Retina (tissue), 1 donor: ENCODE results near the gene BRSK2.
"Not testable (repeated sequence)": the region's sequence is repeated elsewhere in the genome, so short reads cannot be mapped to it uniquely, and the experiment has no call there.

ENCODE experiments used
- DNase-seq: peaks from one replicate; pipeline ENCODE4 v3.0.0-alpha.2; 2016

Gene BRSK2

DNA sequence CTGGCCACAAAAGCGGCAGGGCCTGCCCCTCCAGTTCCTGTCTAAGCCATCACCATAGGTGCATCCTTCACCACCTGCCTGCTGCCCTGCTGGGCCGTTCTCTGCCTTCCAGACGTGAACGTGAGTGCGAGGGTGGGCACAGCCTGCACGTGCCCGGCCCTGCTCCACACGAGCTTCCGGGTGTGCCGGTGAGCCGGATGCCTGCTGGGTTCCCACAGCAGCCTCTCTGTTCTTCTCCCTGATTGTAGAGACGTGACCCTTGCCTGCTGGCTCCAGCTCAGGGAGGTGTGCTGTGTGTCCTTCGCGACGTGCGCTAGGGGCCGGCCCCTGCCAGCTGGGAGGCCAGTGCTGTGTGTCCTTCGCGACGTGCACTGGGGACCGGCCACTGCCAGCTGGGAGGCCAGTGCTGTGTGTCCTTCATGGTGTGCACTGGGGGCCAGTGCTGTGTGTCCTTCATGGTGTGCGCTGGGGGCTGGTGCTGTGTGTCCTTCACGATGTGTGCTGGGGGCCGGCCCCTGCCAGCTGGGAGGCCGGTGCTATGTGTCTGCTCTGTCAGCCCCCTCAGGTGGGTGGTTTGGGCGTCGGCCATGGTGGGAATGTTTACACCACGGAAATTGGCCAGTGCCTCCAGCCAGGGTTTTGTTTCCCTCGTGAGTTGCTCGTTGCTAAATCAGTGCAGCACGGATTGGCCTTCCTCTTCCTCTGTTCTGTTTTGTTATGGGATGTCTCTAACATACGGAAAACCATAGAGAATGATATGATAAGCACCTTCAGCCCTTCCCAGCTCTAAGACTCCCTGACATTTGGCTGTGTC lies 35.4 kb upstream of the BRSK2 start:
- no peak for DNase-seq

DNA sequence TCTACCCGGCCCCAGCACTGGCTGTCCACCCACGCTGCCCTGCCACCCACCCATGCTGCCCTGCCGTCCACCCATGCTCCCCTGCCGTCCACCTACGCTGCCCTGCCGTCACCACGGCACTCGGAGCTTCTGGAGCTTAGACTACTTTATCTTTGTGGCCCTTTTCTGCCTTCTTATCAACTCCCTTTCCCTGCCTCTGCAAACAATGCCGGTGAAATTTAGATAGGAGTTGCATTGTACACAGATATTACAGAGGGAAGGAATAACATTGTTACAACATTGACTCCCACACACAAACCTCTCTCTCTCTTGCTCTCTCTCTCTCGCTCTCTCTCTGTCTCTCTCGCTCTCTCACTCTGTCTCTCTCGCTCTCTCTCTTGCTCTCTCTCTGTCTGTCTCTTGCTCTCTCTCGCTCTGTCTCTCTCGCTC lies 33.7 kb upstream of the BRSK2 start:
- no peak for DNase-seq

DNA sequence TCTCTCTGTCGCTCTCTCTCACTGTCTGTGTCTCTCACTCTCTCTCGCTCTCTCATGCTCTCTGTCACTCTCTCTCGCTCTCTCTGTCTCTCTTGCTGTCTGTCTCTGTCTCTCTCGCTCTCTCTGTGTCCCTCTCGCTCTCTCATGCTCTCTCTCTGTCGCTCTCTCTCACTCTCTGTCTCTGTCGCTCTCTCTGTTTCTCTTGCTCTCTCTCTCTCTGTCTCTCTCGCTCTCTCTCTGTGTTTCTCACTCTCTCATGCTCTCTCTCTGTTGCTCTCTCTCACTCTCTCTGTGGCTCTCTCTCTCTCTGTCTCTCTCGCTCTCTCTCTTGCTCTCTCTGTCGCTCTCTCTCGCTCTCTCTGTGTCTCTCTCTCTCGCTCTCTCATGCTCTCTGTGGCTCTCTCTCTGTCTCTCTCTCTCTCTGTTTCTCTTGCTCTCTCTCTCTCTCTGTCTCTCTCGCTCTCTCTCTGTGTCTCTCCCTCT lies 33.2 kb upstream of the BRSK2 start:
- no peak for DNase-seq

DNA sequence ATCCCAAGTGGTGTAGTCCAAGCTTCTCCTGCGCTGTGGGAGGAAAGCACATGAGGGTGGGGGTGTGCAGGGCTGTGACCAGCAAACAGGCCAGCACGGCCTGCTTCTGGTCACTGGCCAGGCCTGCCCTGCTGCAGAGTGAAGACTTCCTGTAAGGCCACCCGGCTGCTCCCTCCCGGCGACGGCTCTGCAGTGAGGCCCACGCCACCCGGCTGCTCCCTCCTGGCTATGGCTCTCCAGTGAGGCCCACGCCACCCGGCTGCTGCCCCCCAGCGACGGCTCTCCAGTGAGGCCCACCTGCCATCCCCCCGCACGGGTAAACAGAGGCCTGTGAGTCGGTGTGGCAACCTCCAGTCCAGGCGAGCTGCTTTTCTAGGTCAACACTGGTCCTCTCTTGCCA lies 31.4 kb upstream of the BRSK2 start:
- no peak for DNase-seq

DNA sequence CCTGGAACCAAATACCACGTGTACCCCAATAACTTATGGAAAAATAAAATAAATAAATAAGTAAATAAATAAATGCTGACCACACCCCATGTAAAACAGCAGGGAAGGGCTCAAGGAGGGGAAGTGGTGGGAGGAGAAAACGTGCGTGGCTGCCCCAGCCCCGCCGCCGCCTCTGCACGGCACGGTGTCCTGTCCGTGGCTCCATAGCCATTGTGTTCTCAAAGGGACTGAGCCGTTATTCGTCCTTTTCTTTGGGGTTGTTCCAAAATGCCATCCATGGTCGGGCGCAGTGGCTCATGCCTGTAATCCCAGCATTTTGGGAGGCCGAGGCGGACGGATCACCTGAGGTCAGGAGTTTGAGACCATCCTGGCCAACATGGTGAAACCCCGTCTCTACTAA lies 30.8 kb upstream of the BRSK2 start:
- DNase-seq = not testable (repeated sequence)

DNA sequence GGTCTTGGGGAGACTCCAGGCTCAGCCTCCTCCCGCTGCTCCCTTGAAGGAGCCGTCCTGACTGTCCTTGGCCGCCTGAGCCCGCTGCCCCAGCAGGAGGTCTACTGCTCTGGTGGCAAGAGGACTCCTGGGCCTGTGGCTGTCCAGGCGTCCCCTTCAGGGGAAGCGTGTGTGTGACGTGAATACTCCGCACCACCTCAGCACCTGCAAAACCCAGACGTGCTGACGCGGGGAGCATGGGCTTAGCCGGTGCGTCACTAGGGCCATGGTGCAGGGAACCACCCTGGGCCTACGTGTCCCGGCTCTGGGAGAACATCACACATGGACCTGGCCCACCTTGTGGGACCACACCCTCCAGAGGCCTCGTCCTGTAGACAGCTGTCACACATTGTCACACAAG lies 30.2 kb upstream of the BRSK2 start:
- DNase-seq = no peak

DNA sequence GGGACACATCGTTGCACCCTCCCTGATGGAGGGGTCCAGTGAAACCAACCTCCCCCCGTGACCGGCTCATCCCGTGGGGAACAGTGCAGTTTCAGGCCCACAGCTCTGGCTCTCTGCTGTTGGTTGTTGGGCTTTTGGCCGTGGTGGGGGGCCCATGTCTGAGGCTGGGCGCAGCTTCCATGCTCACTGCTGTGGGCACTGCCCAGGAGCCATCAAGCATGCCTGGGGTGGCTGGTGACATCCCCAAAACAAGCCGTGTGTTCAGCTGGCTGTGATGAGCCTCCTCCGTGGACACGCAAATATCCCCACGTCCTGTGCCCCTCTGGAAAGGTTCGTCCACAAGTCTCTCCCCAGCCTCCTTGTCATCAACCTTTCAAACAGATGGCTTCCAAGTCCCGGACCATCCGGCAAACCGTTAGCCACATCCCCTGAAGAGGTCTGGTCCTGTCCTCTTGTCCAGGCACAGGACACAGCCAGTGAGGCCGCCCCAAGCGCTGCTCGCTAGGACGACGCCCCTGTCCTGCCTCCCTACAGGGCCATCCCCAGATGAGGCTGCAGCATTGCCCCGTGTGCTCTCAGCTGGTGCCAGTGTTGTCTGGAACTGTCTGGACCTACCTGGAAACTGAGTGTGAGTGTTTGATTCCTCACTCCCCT lies 29.4 kb upstream of the BRSK2 start:
- DNase-seq = no peak

DNA sequence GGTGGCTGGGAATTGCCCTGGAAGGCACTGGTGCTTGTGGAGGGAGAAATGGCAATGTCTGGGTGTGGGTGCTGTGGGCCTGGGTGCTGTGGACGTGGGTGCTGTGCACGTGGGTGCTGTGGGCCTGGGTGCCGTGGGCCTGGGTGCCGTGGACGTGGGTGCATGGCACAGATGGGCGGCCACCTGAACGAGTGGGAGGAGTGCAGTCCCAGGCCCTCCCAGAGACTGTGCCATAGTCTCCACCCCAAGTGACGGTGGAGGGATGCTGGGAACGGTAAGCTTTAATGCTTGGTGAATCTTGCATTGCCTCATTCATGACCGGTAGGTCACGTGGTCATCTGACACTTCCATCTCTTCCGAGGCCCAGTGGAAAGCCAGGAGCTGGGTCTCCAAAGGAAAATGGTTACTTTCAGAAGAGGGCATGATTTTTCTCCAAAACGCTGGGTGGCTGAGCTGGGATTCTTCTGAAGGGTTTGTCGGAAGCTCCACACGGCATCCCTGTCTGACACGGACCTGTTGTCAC lies 28.8 kb upstream of the BRSK2 start:
- DNase-seq = no peak

DNA sequence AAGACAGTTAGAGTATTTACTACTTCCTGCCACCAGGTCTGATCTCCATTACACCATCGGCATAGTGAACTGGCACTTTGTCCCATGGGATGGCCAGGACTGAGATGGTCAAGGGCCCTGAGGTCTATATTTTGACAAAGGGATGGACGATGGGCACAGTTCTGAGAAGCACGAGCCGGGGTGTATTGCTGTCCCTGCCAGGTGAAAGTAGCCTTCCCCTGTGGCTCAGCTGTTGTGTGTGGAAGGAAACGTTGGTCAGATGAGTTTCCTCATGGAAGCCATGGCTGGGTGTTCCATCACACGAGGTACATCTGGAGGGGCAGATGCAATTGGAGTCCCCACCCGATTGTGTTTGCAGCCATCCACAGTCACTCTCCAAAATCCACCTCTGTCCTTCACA lies 27.9 kb upstream of the BRSK2 start:
- no peak for DNase-seq

DNA sequence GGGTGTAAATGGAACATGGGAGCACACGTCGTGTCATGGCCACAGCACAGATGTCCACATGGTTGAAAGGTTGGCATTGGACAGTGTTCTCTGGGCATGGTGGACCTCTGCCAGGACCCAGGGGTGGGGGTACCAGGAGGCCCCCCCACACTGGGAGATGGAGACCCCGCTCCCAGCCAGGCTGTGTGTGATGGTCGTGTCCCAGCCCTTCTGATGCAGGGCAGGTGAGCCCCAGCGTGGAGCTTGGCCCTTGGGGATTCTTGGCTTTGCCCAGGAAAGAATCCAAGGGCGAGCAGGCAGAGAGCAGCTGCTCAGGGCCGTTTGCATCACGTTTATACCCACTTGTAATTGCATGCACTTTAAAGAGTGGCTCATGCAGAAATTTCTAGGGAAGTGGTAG lies 22.0 kb upstream of the BRSK2 start:
- no peak for DNase-seq

DNA sequence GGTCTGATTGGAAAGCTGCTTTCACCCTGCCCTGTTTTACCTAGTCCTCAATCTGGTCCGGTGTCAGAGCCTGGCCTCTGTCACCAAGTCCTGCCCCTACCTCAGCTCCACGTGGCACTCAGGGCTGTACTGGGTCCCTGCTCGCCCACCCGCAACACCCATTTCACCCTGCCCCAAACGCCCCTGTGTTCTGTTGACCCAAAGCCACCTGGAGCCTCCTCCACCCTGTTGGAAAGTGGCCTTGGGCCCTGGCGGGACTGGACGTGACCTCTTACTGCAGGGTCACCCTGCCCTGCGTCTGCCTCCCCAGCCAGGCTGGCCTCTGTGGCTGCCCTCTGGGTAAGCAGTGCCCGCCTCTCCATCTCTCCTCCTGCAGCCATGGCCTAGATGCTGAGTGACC lies 21.5 kb upstream of the BRSK2 start:
- no peak for DNase-seq

DNA sequence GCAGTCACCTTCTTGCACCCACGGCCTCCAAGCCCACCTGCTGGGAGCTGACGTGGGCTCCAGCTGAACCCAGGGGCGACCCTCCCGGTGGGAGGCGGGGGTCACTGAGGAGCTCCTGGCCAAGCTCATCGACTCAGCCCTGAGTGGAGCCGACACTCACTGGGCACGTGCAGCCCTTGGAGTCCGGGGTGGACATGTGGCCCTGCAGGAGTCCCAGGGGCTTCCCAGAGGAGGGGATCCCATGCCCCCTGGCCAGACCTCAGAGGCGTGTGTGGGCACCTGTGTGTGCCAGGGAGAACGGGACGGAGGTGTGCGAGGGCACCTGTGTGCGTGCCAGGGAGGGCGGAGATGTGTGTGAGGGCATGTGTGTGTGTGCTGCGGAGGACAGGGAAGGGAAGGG lies 20.8 kb upstream of the BRSK2 start:
- DNase-seq = no peak

DNA sequence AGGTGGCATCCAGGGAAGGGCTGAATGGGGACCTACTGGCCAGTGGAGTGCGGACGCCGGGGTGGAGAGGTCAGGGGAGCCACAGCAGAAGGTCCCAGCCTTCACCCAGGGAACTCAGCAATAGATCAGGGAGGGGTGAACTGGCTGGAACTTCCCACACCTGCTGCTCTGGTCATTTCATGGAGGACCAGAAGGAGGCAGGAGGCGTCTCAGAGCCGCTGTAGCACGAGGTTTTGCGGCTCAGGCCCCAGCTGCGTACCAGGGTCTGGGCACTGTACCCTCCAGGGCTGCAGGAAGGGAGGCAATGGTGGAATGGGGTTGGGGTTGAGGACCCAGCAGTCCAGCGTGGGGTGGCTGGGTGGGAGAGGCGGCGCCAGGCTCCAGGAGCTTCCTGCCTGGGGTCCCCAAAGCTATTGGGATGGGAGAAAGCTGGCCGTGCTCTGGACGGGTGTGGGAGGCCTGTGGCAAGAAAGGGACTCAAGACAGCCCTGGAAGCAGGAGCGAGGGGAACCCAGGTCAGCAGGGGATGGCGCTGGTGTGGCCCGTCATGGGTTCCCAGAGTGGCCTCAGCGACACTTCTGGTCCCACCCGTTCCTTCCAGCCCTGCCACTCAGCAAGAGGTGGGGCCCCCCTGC lies 20.2 kb upstream of the BRSK2 start:
- no peak for DNase-seq

DNA sequence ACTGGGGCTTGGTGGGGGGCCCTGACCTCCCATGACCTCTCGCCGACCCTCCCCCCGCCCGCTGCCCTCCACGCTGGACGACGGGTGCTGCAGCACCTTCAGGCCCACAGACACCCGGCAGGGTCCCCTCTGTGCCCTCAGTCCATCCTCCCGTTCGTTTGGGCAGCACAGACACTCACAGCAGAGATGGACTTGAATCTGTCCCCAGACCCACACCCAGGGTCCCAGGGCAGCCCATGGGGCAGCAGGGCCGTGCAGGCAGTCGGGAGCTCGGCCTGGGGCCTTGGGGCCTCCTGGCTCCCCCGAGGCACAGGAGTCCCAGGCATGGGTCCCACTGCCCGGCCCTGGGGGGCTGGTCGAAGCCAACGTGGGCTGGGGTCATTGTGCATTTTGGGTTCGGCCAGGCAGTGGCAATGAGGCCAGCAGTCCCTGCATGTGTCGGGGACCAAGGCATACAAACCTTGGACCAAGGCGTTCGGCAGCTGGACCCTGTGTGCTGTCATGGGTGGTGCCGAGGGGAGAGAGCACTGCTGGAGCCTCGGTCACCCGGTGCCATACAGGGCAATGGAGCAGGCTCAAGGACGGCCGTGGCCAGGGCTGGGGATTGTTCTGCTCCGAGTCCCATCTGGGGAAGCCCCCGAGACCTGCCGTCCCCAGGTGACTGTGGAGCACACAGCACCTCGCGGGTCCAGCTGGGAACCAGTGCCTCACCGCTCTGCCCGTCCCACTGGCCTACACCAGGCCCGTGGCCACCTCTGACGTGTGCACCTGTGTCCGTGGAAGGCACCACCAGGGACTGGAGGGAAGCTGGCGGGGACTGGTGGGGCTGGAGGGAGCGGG lies 19.3 kb upstream of the BRSK2 start:
- DNase-seq = no peak

DNA sequence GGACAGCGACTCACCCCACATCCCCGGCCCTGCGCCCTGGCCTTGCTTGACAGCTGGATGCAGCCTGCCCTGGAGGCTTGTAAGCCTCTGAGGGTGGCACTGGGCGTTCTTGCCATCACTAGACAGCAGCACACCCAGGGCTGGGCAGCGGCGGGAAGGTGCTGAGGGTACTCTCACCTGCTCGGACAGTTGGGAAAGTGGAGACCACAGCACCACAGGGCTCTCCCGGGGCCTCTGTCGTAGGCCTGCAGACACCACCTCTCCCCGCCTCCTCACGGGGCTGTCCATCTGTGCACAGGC lies 18.8 kb upstream of the BRSK2 start:
- DNase-seq = no peak

DNA sequence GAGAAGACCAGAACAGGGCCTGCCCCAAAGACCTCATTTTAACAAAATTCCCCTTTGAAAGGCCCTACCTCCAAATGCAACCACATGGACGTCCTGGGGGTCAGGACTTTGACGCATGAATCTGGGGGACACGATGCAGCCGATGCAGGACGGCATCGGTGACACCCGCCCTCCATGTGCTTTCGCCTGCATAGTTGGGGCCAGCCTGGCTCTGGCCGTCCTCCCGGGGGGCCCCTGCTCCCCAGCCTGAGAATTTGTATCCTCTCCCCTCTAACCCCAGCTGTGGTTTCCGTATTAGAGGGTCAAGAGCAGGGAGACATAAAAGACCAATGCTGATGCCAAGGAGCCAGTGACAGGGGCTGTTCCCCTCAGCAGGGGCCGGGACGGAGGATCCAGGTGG lies 18.4 kb upstream of the BRSK2 start:
- DNase-seq = no peak

DNA sequence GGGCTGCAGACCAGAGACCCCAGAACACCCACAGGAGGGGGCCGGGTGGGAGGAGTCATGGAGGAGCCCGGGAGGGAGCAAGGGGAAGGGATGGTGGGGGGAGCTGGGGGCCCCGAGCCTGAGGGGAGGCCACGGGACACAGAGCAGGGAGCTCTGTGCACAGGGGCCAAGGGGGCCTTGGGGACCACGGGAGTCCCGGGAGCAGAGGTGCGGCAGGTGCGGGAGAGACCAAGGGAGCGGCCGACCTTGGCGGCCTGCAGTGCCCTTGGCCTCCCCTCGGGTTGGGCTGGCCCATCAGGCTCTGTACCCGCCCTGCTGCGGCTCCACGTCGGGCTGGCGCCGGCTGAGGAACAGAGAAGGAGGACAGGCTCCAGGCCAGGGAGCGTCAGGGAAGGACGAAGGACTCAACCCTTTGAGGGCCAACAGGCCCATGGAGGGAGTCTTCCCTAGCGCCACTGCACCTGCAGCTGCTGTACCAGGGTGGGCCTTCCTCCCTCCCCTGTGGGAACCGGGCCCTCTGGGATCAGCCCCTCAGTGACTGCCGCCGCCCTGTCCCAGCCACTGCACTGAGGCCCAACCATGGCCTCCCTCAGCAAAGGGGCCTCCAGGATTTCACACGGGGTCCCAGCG lies 17.8 kb upstream of the BRSK2 start:
- DNase-seq = no peak

DNA sequence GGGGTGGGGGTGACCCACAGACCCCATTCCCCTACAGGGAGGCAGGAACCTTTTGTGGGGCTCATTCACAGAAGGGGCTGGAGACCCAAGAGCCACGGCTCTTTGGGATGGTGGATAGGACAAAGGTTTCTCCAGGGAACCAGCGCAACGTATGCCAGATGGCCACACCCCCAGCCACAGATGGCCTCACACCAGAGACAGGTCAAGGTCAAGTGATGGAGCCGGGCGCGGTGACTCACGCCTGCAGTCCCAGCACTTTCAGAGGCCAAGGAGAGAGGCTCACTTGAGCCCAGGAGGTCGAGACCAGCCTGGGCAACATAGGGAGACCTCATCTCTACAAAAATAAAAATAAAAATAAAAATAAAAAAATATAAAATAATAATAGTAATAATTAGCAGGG lies 17.1 kb upstream of the BRSK2 start:
- no peak for DNase-seq

DNA sequence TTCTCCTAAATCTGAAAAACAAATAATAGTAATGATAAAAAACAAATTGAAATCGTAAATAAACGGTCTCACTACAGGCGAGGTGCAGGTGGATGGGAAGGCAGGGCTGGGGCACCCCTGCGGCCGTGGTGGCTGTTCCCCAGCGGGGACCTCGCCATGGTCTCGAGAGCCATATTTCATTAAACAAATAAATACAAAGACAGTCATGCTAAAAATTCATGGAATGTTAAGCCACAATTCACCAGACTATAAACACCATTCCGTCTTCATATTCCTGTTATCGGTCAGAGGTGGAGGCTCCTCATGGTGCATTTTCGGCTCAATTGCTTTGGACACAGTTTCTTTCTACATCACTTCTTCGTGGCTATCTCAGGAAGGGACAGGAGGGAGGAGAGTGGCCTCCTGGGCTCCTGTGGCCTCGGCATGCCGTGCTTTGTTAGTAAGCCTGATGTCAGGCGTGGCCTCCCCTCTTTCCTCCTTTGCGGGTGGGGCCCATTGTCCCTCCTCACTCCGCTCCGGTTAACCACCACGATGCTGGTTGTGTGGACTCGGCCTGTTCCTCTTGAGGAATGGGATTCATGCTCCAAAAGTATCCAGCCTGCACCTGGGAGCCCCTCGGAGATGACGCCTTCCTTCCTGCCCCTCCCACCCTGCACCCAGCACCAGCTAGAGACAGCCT lies 16.1 kb upstream of the BRSK2 start:
- DNase-seq = peak; percentile 51

DNA sequence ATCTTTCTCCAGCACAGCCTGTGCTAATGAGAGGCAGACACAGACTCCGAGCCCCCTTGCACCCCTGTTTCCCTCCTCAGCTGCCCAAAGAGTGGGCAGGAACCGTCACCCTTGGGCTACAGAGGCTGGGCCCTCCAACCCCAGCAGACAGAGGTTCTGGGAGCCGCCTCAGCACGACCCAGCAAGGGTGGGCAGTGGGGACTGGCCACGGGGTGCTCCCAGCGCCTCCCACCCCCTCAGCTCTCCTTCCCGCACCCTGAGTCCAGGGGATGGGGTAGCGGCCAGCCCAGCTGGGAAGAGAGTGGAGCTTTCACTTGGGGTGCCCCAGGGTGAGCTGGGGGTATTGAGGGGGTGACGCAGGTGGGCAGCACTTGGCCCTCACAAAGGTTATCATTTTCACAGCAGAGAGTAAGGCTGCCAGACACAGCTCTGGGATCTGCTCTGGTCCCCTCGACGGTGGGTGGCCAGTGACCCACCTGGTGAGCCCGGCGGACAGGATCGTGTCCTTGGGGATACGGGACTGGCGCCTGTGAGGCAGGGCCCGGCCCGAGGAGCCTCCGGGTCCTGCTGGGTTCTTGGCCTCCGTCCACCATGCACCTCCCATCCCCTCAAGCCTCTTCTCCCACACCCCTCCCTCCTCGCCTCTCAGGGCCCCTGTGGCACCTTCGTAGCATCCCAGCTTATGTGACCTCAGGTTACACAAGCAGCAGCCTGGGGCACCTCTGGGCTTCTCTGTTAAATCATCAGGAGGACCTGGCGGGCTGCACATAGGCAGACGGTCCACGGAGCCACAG lies 14.4 kb upstream of the BRSK2 start:
- DNase-seq = no peak

DNA sequence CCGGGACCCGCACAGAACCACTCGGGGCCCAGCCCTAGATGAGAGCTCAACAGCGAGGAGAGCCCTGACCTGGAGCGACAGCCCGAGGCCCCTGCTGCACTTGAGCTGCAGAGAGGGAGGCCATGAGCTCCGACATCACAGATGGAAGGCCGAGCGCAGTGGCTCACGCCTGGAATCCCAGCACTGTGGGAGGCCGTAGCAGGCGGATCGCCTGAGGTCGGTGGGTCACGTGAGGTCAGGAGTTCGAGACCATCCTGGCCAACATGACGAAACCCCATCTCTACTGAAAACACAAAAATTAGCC lies 13.8 kb upstream of the BRSK2 start:
- no peak for DNase-seq
